PC-3 (cell line): ENCODE data around the gene TGM3. TPM values are rescaled to one million over a fixed set of nuclear protein-coding genes. Genes with fewer than 3 reads are reported as not detected.

Experiments
- ATAC-seq: fragments of 200-7000 bp; cut with Tn5 transposase; 2 replicates; pipeline ENCODE4 v1.9.1; 2020; ENCODE audit warnings: mild to moderate bottlenecking, moderate library complexity
- BruUV-seq: library from RNA; stranded (reverse); fragments of 400-500 nt; replicated peaks from 2 replicates; lab custom pipeline; 2021; lab: Mats Ljungman, UMichigan
- CTCF ChIA-PET: fragments of 300-600 bp; sonication (Branson Sonifier 250); formaldehyde crosslinking; loops from one replicate; lab custom pipeline; 2022; ENCODE audit warnings: antibody characterized with exemption; lab: Charles Lee
- POLR2A ChIA-PET: fragments of 300-600 bp; sonication (Branson Sonifier 250); formaldehyde crosslinking; loops from one replicate; lab custom pipeline; 2022; ENCODE audit warnings: antibody characterized with exemption; ENCODE audit not compliant: unreplicated experiment; lab: Charles Lee
- DNase-seq: peaks from one replicate; pipeline ENCODE4 v3.0.0-alpha.2; 2015
- H2AFZ ChIP-seq: fragments of 300-600 bp; sonication (generic); 2 replicates; pipeline ENCODE4 v1.6.0; 2016; ENCODE audit warnings: antibody characterized with exemption, low read length
- H3F3A ChIP-seq: fragments of 300-600 bp; sonication (generic); one replicate; pipeline ENCODE4 v1.6.0; 2017; ENCODE audit warnings: antibody characterized with exemption, low read length, control low read depth, mild to moderate bottlenecking; ENCODE audit not compliant: unreplicated experiment
- H3K27ac ChIP-seq: fragments of 300-600 bp; sonication (generic); 2 replicates; pipeline ENCODE4 v1.5.1; 2016; ENCODE audit warnings: mild to moderate bottlenecking, low read length
- H3K27me3 ChIP-seq: fragments of 300-600 bp; sonication (generic); 2 replicates; pipeline ENCODE4 v1.6.1; 2016; ENCODE audit warnings: low read length, mixed read lengths
- H3K36me3 ChIP-seq: fragments of 300-600 bp; sonication (generic); 2 replicates; pipeline ENCODE4 v1.6.1; 2016; ENCODE audit warnings: low read depth, mixed run types, low read length, mixed read lengths
- H3K4me1 ChIP-seq: fragments of 300-600 bp; sonication (generic); 2 replicates; pipeline ENCODE4 v1.5.1; 2016; ENCODE audit warnings: low read length; ENCODE audit not compliant: insufficient read depth
- H3K4me2 ChIP-seq: fragments of 300-600 bp; sonication (generic); 2 replicates; pipeline ENCODE4 v1.6.0; 2016; ENCODE audit warnings: low read length
- H3K4me3 ChIP-seq: fragments of 300-600 bp; sonication (generic); 2 replicates; pipeline ENCODE4 v1.5.1; 2016; ENCODE audit warnings: mild to moderate bottlenecking, low read length, mixed read lengths
- H3K79me2 ChIP-seq: fragments of 300-600 bp; sonication (generic); 2 replicates; pipeline ENCODE4 v1.6.1; 2017; ENCODE audit warnings: low read length, mixed read lengths
- H3K9ac ChIP-seq: fragments of 300-600 bp; sonication (generic); 2 replicates; pipeline ENCODE4 v1.6.0; 2016; ENCODE audit warnings: mild to moderate bottlenecking, low read length
- H3K9me2 ChIP-seq: fragments of 300-600 bp; sonication (generic); replicated peaks from 2 replicates; pipeline ENCODE4 v1.6.1; 2016; ENCODE audit warnings: mixed run types, low read length, mixed read lengths
- H3K9me3 ChIP-seq: fragments of 300-600 bp; sonication (generic); 2 replicates; pipeline ENCODE4 v1.6.1; 2016; ENCODE audit warnings: low read length, mixed read lengths
- H4K20me1 ChIP-seq: fragments of 300-600 bp; sonication (generic); 2 replicates; pipeline ENCODE4 v1.6.1; 2016; ENCODE audit warnings: low read length, mixed read lengths
- CTCF ChIP-seq: fragments of 300-600 bp; sonication (generic); conservative IDR thresholded peaks from 2 replicates; pipeline ENCODE4 v1.5.1; 2017; ENCODE audit warnings: antibody characterized with exemption, low read depth, mild to moderate bottlenecking, low read length
- EZH2 ChIP-seq: fragments of 300-600 bp; sonication (generic); IDR thresholded peaks from one replicate; pipeline ENCODE4 v1.6.1; 2017; ENCODE audit warnings: antibody characterized with exemption, mild to moderate bottlenecking, low read length; ENCODE audit not compliant: unreplicated experiment
- EZH2phosphoT487 ChIP-seq: fragments of 300-600 bp; sonication (generic); IDR thresholded peaks from 2 replicates; pipeline ENCODE4 v1.6.1; 2018; ENCODE audit warnings: mild to moderate bottlenecking, antibody characterized with exemption, low read length, borderline replicate concordance
- intact Hi-C: fragments of 100-400 bp; cut with micrococcal nuclease; formaldehyde crosslinking; loops from 2 replicates; pipeline ENCODE4 v1.9.0; 2023
- total RNA-seq: library from RNA; depleted of rRNA; stranded (reverse); fragments of >200 nt; gene quantifications from 2 replicates; pipeline ENCODE4 v1.2.3, GENCODE V29; 2014

TGM3 gene
- total RNA-seq, 1 experiment from 2014 or later: not detected

- TF ChIP-seq EZH2: no peak
- no peak for TF ChIP-seq EZH2phosphoT487
- TF ChIP-seq CTCF: no peak
- ChIA-PET CTCF (interaction anchor here (1.0 kb wide), 1 partner anchor 157 kb away, joined by 3 read pairs; no protein-coding TSS in a partner anchor), POLR2A (no interaction called here)
- Histone ChIP-seq H3K9me2 (no peaks in the 10 kb centered on the region), H3K27me3 (peaks cover 22% of the 10 kb centered on the region), H3K4me1 (peaks cover 11% of the 10 kb centered on the region), H2AFZ (no peak overlapping the region), H4K20me1 (no peaks in the 10 kb centered on the region), H3K9ac (no peak overlapping the region), H3K36me3 (no peaks in the 10 kb centered on the region), H3K27ac (no peak overlapping the region), H3K4me3 (no peak overlapping the region), H3K9me3 (0 out of 2 replicates have a peak, but pooled peaks cover under 1% of the 10 kb centered on the region), H3K4me2 (peak overlapping the region; percentile 6; the same call in 1 of the 2 replicates), H3K79me2 (no peaks in the 10 kb centered on the region), H3F3A (no peaks in the 10 kb centered on the region)
- ATAC-seq: peak; percentile 82
- BruUV-seq: no TSS peak
- peak; percentile 59 for DNase-seq
- intact Hi-C loops: no loop called here
These were observed 68.2 kb downstream of the TGM3 start for GRCh38 chr20:2364044-2364443.

GRCh38 chr20:2365091-2365490 lies 69.3 kb downstream of the TGM3 start:
- Histone ChIP-seq H3K9me2 (no peaks in the 10 kb centered on the region), H3K9ac (no peak overlapping the region), H2AFZ (no peak overlapping the region), H3K36me3 (no peaks in the 10 kb centered on the region), H3K27me3 (peaks cover 32% of the 10 kb centered on the region), H3K4me3 (no peak overlapping the region), H3K27ac (no peak overlapping the region), H3K79me2 (no peaks in the 10 kb centered on the region), H3K4me1 (peaks cover 11% of the 10 kb centered on the region), H3K9me3 (0 out of 2 replicates have a peak, but pooled peaks cover 3% of the 10 kb centered on the region), H3F3A (no peaks in the 10 kb centered on the region), H4K20me1 (no peaks in the 10 kb centered on the region), H3K4me2 (no peak overlapping the region)
- ATAC-seq: no peak
- no peak for TF ChIP-seq CTCF
- no peak for TF ChIP-seq EZH2
- TF ChIP-seq EZH2phosphoT487: no peak
- ChIA-PET CTCF (no interaction called here), POLR2A (no interaction called here)
- no TSS peak for BruUV-seq
- no peak for DNase-seq
- intact Hi-C loops: no loop called here

GRCh38 chr20:2365666-2366065 lies 69.9 kb downstream of the TGM3 start:
- ATAC-seq (no peak), DNase-seq (no peak)
- no peak overlapping the region for H3K9ac ChIP-seq
- BruUV-seq: no TSS peak
- H2AFZ ChIP-seq: no peak overlapping the region
- no peaks in the 10 kb centered on the region for H3K36me3 ChIP-seq
- no peaks in the 10 kb centered on the region for H3K9me2 ChIP-seq
- 0 out of 2 replicates have a peak, but pooled peaks cover 3% of the 10 kb centered on the region for H3K9me3 ChIP-seq
- no peak for TF ChIP-seq EZH2
- no peak for TF ChIP-seq CTCF
- no peak for TF ChIP-seq EZH2phosphoT487
- H3K27me3 ChIP-seq: peaks cover 38% of the 10 kb centered on the region
- no peak overlapping the region for H3K4me3 ChIP-seq
- H3K79me2 ChIP-seq: no peaks in the 10 kb centered on the region
- H3K4me1 ChIP-seq: peaks cover 11% of the 10 kb centered on the region
- no peaks in the 10 kb centered on the region for H4K20me1 ChIP-seq
- H3K4me2 ChIP-seq: no peak overlapping the region
- ChIA-PET CTCF (no interaction called here), POLR2A (no interaction called here)
- no peak overlapping the region for H3K27ac ChIP-seq
- H3F3A ChIP-seq: no peaks in the 10 kb centered on the region
- intact Hi-C loops: no loop called here
